NT2/D1 (cell line): Measurements from ENCODE around the gene ARID1B.

ENCODE experiments used
- DNase-seq: peaks from one replicate; pipeline ENCODE4 v3.0.0-alpha.2; 2011; ENCODE audit warnings: low read depth, low spot score
- H3K27me3 ChIP-seq: 2 replicates; pipeline ENCODE4 v1.6.0; 2011; ENCODE audit warnings: mild to moderate bottlenecking; ENCODE audit not compliant: insufficient read length, insufficient read depth
- H3K36me3 ChIP-seq: 2 replicates; pipeline ENCODE4 v1.6.1; 2011; ENCODE audit warnings: mild to moderate bottlenecking, low read length, mixed read lengths; ENCODE audit not compliant: insufficient read depth, insufficient read length
- H3K4me1 ChIP-seq: 2 replicates; pipeline ENCODE4 v1.5.1; 2011; ENCODE audit not compliant: insufficient read depth, insufficient read length
- H3K4me3 ChIP-seq: 2 replicates; pipeline ENCODE4 v1.5.1; 2011; ENCODE audit warnings: low read depth; ENCODE audit not compliant: insufficient read length
- H3K9ac ChIP-seq: 2 replicates; pipeline ENCODE4 v1.6.0; 2011; ENCODE audit warnings: low read depth; ENCODE audit not compliant: insufficient read length
- H3K9me3 ChIP-seq: 2 replicates; pipeline ENCODE4 v1.5.1; 2011; ENCODE audit warnings: mild to moderate bottlenecking, low read length; ENCODE audit not compliant: insufficient read depth
- SUZ12 ChIP-seq: IDR thresholded peaks from 2 replicates; pipeline ENCODE4 v1.6.1; 2011; ENCODE audit not compliant: insufficient read length, insufficient read depth; ENCODE audit errors: extremely low read depth
- YY1 ChIP-seq: IDR thresholded peaks from 2 replicates; pipeline ENCODE4 v1.6.1; 2011; ENCODE audit not compliant: insufficient read length, insufficient read depth
- ZNF274 ChIP-seq: IDR thresholded peaks from 2 replicates; pipeline ENCODE4 v1.6.1; 2011; ENCODE audit warnings: mild to moderate bottlenecking, low read depth, low read length

ARID1B gene

GRCh38 chr6:156886409-156886808 lies 109.2 kb downstream of the ARID1B start:
- H3K9ac ChIP-seq, result no peak overlapping the region
- H3K27me3 ChIP-seq, result no peaks in the 10 kb centered on the region
- H3K9me3 ChIP-seq, result no peaks in the 10 kb centered on the region
- no peak for DNase-seq
- no peak overlapping the region for H3K4me3 ChIP-seq
- H3K36me3 ChIP-seq, result no peaks in the 10 kb centered on the region
- H3K4me1 ChIP-seq, result no peaks in the 10 kb centered on the region
- TF ChIP-seq SUZ12 (no peak), ZNF274 (no peak), YY1 (no peak)

GRCh38 chr6:156887623-156888269 lies 110.6 kb downstream of the ARID1B start:
- Histone ChIP-seq H3K9me3 (no peaks in the 10 kb centered on the region), H3K36me3 (no peaks in the 10 kb centered on the region), H3K4me3 (no peak overlapping the region), H3K4me1 (no peaks in the 10 kb centered on the region), H3K27me3 (no peaks in the 10 kb centered on the region), H3K9ac (no peak overlapping the region)
- no peak for TF ChIP-seq YY1
- no peak for TF ChIP-seq ZNF274
- TF ChIP-seq SUZ12, result no peak
- DNase-seq, result no peak

- no peak for DNase-seq
- no peak overlapping the region for H3K4me3 ChIP-seq
- TF ChIP-seq YY1 (no peak), ZNF274 (no peak), SUZ12 (no peak)
- H3K9ac ChIP-seq, result no peak overlapping the region
- H3K36me3 ChIP-seq, result no peaks in the 10 kb centered on the region
- H3K9me3 ChIP-seq, result no peaks in the 10 kb centered on the region
- H3K27me3 ChIP-seq, result no peaks in the 10 kb centered on the region
- H3K4me1 ChIP-seq, result no peaks in the 10 kb centered on the region
These were observed 112.3 kb downstream of the ARID1B start for GRCh38 chr6:156889469-156889868.

GRCh38 chr6:156889986-156890385 lies 112.8 kb downstream of the ARID1B start:
- TF ChIP-seq YY1, result no peak
- TF ChIP-seq ZNF274, result no peak
- no peak for TF ChIP-seq SUZ12
- Histone ChIP-seq H3K4me1 (no peaks in the 10 kb centered on the region), H3K9ac (no peak overlapping the region), H3K36me3 (no peaks in the 10 kb centered on the region), H3K4me3 (no peak overlapping the region), H3K27me3 (no peaks in the 10 kb centered on the region), H3K9me3 (no peaks in the 10 kb centered on the region)
- no peak for DNase-seq

GRCh38 chr6:156890627-156891314 lies 113.6 kb downstream of the ARID1B start:
- no peak for DNase-seq
- Histone ChIP-seq H3K4me1 (no peaks in the 10 kb centered on the region), H3K36me3 (no peaks in the 10 kb centered on the region), H3K9me3 (no peaks in the 10 kb centered on the region), H3K9ac (no peak overlapping the region), H3K4me3 (no peak overlapping the region), H3K27me3 (no peaks in the 10 kb centered on the region)
- TF ChIP-seq YY1 (no peak), SUZ12 (no peak), ZNF274 (no peak)

- H3K4me3 ChIP-seq, result no peak overlapping the region
- no peak overlapping the region for H3K9ac ChIP-seq
- peaks cover 6% of the 10 kb centered on the region for H3K36me3 ChIP-seq
- DNase-seq, result no peak
- H3K4me1 ChIP-seq, result no peaks in the 10 kb centered on the region
- TF ChIP-seq YY1 (no peak), ZNF274 (no peak), SUZ12 (no peak)
- no peaks in the 10 kb centered on the region for H3K9me3 ChIP-seq
- no peaks in the 10 kb centered on the region for H3K27me3 ChIP-seq
These were observed 120.8 kb downstream of the ARID1B start for GRCh38 chr6:156897907-156898531.

- Histone ChIP-seq H3K4me3 (no peak overlapping the region), H3K4me1 (no peaks in the 10 kb centered on the region), H3K9ac (no peak overlapping the region), H3K9me3 (no peaks in the 10 kb centered on the region), H3K36me3 (peaks cover 6% of the 10 kb centered on the region), H3K27me3 (no peaks in the 10 kb centered on the region)
- no peak for DNase-seq
- TF ChIP-seq ZNF274, result no peak
- no peak for TF ChIP-seq YY1
- TF ChIP-seq SUZ12, result no peak
These were observed 121.9 kb downstream of the ARID1B start for GRCh38 chr6:156899071-156899470.
